Measurements from ENCODE around the gene HIBADH.

HIBADH gene

GRCh38 chr7:27663989-27664331 lies 1.3 kb upstream of the HIBADH start:
- TF ChIP-seq CTCF (conservative IDR thresholded peaks at IDR 0.05) (no peak), ZFX (IDR thresholded peaks at IDR 0.05) (no peak)
- H3K27ac ChIP-seq, result peak overlapping the region; percentile 86; the same call in 1 of the 2 replicates

DNA sequence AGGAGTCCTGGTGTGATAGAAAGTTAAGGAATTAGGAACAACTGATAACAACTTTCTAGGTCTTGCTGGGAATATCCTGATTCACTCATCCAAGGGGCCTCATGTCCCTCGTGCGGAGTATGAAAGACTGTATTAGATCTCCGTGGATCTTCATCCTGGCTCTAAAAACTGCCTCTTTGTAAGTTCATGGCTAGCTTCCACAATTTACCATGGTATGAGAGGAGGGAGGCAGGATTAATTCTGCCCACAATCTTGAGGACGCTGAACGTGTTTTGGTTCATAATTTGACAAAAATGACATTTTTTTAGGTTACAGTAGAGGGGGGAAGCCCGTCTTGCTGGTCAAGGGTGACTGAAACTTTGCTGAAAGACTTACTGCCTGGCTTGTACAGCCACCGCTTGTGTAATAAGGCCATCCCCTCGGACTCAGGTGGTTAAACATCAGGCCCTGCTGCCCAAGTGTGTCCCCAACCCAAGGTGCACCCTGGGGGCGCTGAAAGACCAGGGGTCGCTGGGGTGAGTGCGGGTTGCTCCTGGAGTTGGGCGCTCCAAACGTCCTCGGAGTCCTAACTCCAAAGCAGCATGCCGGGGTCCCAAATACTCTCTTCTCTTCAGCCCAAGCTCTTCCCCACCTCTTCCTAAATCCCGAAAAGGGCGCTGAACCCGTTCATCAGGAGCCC lies 733 bp downstream of the HIBADH start:
- H3K27ac ChIP-seq, result peak overlapping the region; percentile 86
- TF ChIP-seq ZFX (IDR thresholded peaks at IDR 0.05) (no peak), CTCF (conservative IDR thresholded peaks at IDR 0.05) (no peak)

DNA sequence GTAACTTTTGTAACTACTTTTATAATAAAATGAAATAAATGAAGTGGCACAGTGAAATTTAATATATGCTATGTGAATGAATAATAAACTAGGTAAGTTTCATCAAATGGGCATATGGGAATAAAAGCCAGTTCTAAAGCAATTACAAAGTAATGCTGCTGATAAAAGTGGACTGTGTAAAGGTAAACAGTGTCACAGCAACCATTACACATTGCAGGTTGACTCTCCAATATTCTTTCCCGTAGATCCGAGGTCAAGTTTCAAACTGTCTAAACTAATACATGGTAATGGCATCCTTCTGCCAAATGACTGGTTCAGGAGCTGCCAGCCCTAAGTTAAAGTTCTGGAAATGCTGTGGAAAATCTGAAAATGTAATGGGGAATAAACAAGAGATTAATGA lies 6.0 kb downstream of the HIBADH start:
- H3K27ac ChIP-seq, result no peak overlapping the region
- TF ChIP-seq ZFX (IDR thresholded peaks at IDR 0.05) (no peak), CTCF (conservative IDR thresholded peaks at IDR 0.05) (no peak)

DNA sequence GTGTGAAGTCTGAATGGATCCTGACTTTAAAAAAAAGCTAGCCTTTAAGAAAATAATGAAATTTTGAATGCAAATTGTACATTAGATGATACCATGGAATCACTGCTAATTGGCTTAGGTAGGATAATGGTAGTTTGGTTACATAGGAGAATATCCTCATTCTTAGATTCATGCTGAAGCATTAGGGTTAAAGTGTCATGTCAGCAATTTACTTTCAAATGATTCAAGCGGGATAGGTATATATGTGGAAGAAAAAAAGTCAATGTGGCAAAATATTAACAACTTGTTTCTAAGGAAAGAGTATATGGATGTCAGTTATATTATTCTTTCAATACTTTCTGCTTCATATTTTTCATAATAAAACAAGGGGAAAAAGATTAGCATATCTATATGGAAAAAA lies 7.5 kb downstream of the HIBADH start:
- H3K27ac ChIP-seq, result no peak overlapping the region
- no peak for TF ChIP-seq CTCF (conservative IDR thresholded peaks at IDR 0.05)
- TF ChIP-seq ZFX (IDR thresholded peaks at IDR 0.05), result no peak

GRCh38 chr7:27652518-27652917 lies 10.2 kb downstream of the HIBADH start:
- no peak overlapping the region for H3K27ac ChIP-seq
- TF ChIP-seq ZFX (IDR thresholded peaks at IDR 0.05) (no peak), CTCF (conservative IDR thresholded peaks at IDR 0.05) (no peak)

- TF ChIP-seq CTCF (conservative IDR thresholded peaks at IDR 0.05) (no peak), ZFX (IDR thresholded peaks at IDR 0.05) (no peak)
- H3K27ac ChIP-seq, result no peak overlapping the region
These were observed 11.0 kb downstream of the HIBADH start for GRCh38 chr7:27651702-27652101.

DNA sequence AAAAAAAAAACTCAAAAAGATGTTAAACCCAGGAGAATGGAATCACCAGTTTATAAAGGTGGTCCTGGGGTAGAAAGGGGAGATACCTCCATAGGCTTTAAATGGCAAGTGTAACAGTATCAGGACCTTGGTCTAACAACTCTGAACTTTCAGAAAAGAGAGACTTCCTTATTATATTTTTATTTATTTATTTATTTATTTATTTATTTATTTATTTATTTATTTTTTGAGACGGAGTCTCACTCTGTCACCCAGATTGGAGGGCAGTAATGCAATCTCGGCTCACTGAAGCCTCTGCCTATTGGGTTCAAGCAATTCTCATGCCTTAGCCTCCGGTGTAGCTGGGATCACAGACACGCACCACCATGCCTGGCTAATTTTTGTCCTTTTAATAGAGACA lies 12.4 kb downstream of the HIBADH start:
- no peak overlapping the region for H3K27ac ChIP-seq
- TF ChIP-seq CTCF (conservative IDR thresholded peaks at IDR 0.05) (no peak), ZFX (IDR thresholded peaks at IDR 0.05) (no peak)

All from C4-2B (cell line).